Heart left ventricle (tissue), 13 donors: Measurements from ENCODE around the gene GPALPP1.

Experiments
- CTCF ChIP-seq, 12 donors: fragments of 200-600 bp; sonication (generic) in 4 of 12; IDR thresholded peaks; one replicate each; pipeline versions ENCODE4 v1.5.0 to v1.8.0; 2018 to 2022; ENCODE audit warnings: antibody characterized with exemption in 12 of 12, mild to moderate bottlenecking in 5 of 12
- POLR2A ChIP-seq, 2 donors: fragments of 450-650 bp; IDR thresholded peaks; one replicate each; pipeline ENCODE4 v1.6.1; 2017; ENCODE audit warnings: antibody characterized with exemption in 2 of 2, mild to moderate bottlenecking in 2 of 2, moderate library complexity in 2 of 2
- donor health status: ischemic (EF 13 %, LVEDD 7.1; RV severe dilation, severe dysfunction).
- donor health status: DM: no; HTN: yes; CAD: no.
- donor health status: DM: no; HTN: no; CAD: no.
- donor health status: ischemic (EF 25% LVEDD 6.9; RV normal size, moderate dysfunction).
- donor health status: ischemic (EF 25% LVEDD 5.7; RV mildly dilated, moderate dysfunction).
- donor health status: ischemic (EF 35%, LVEDD 5.7; RV mildly dilated, moderate dysfunction).
- donor health status: nonischemic (EF 11% LVEDD 7.7; RV severe dilation, severe dysfunction).
- donor health status: DM: yes; HTN: yes; CAD: no.
- donor health status: PGD.
- donor health status: ischemic (EF 29% LVEDD 5.4; RV normal size, mild dysfunction).
- donor health status: nonischemic (EF 23%, LVEDD 6.1; RV moderate dilation, normal function).

GRCh38 chr13:44967704-44968433 is 21.5 kb upstream of the GPALPP1 start:
- peak in 2 of 12 donors; percentile 4 to 16 for TF ChIP-seq CTCF (IDR thresholded peaks at IDR 0.05)
- no peak for TF ChIP-seq POLR2A (IDR thresholded peaks at IDR 0.05)
